ENCODE data around the gene PRR36. TPM values are rescaled to one million over a fixed set of nuclear protein-coding genes. Genes with fewer than 3 reads are reported as not detected.

The PRR36 gene
- total RNA-seq, 1 experiment from 2014 or later, result 0.02 TPM

- no peak for DNase-seq (ENCODE audit: low read depth)
These were observed 1.6 kb downstream of the PRR36 start for GRCh38 chr19:7872306-7873204.

- peak; percentile 85 for DNase-seq (ENCODE audit: low read depth)
These were observed 2.5 kb downstream of the PRR36 start for GRCh38 chr19:7871437-7872305.

GRCh38 chr19:7870571-7871436, 3.4 kb downstream of the PRR36 start:
- peak; percentile 79 for DNase-seq (ENCODE audit: low read depth)

- DNase-seq (ENCODE audit: low read depth), result peak; percentile 74
These were observed 4.2 kb downstream of the PRR36 start for GRCh38 chr19:7869910-7870511.

GRCh38 chr19:7869453-7869909, 4.7 kb downstream of the PRR36 start:
- peak; percentile 54 for DNase-seq (ENCODE audit: low read depth)

- peak; percentile 76 for DNase-seq (ENCODE audit: low read depth)
These were observed 5.3 kb downstream of the PRR36 start for GRCh38 chr19:7868671-7869452.

GRCh38 chr19:7868326-7868670, 5.9 kb downstream of the PRR36 start:
- DNase-seq (ENCODE audit: low read depth), result no peak

GRCh38 chr19:7867092-7867844, 6.9 kb downstream of the PRR36 start:
- no peak for DNase-seq (ENCODE audit: low read depth)

- DNase-seq (ENCODE audit: low read depth), result no peak
These were observed 7.6 kb downstream of the PRR36 start for GRCh38 chr19:7866399-7867091.

GRCh38 chr19:7865262-7865911, 8.8 kb downstream of the PRR36 start:
- no peak for DNase-seq (ENCODE audit: low read depth)

GRCh38 chr19:7864690-7865074, 9.5 kb downstream of the PRR36 start:
- DNase-seq (ENCODE audit: low read depth), result no peak

GRCh38 chr19:7863971-7864689, 10.1 kb downstream of the PRR36 start:
- no peak for DNase-seq (ENCODE audit: low read depth)

GRCh38 chr19:7863157-7863970, 10.8 kb downstream of the PRR36 start:
- DNase-seq (ENCODE audit: low read depth), result no peak

- no peak for DNase-seq (ENCODE audit: low read depth)
These were observed 11.7 kb downstream of the PRR36 start for GRCh38 chr19:7862413-7862951.

GRCh38 chr19:7861619-7862412, 12.4 kb downstream of the PRR36 start:
- DNase-seq (ENCODE audit: low read depth), result no peak

Measured in HT1080 (cell line).